ENCODE measurements around the gene GABBR2. TPM values are rescaled to one million over a fixed set of nuclear protein-coding genes. Genes with fewer than 3 reads are reported as not detected.

Gene GABBR2
- total and polyA plus RNA-seq, 7 experiments from 2014 or later = not detected

- ATAC-seq (no peak), DNase-seq (no peak)
- Mint-ChIP-seq H3K36me3 (no peaks in the 10 kb centered on the region), H3K9me3 (no peaks in the 10 kb centered on the region), H3K4me1 (peaks cover 0 to 2% (median 0%) of the 10 kb centered on the region in 7 donors), H3K27me3 (peaks cover 0 to 16% (median 10%) of the 10 kb centered on the region in 5 donors), H3K27ac (no peak overlapping the region), H3K4me3 (no peak overlapping the region)
- CTCF ChIA-PET = no interaction called here
- POLR2A ChIA-PET = no interaction called here
- intact Hi-C loops (cut with micrococcal nuclease) = no loop called here
- Histone ChIP-seq H3K27me3 (ENCODE audit: control insufficient read depth in 2 of 2, insufficient read depth in 2 of 2, low read length in 2 of 2) (no peaks in the 10 kb centered on the region), H3K36me3 (ENCODE audit: control insufficient read depth in 2 of 3, insufficient read depth in 3 of 3, low read length in 3 of 3) (no peaks in the 10 kb centered on the region), H3K9me3 (ENCODE audit: control insufficient read depth in 2 of 3, low read length in 3 of 3) (no peaks in the 10 kb centered on the region), H3K4me1 (ENCODE audit: control insufficient read depth in 2 of 2, insufficient read depth in 2 of 2, low read length in 2 of 2) (no peaks in the 10 kb centered on the region), H3K27ac (ENCODE audit: low read depth, low read length) (no peak overlapping the region), H3K4me3 (ENCODE audit: low read length) (no peak overlapping the region)
Observed at GRCh38 chr9:98538203-98538602, 170.5 kb downstream of the GABBR2 start.

- ATAC-seq = peak; percentile 36
- Histone ChIP-seq H3K27me3 (ENCODE audit: control insufficient read depth in 2 of 2, insufficient read depth in 2 of 2, low read length in 2 of 2) (no peaks in the 10 kb centered on the region), H3K27ac (ENCODE audit: low read depth, low read length) (no peak overlapping the region), H3K9me3 (ENCODE audit: control insufficient read depth in 2 of 3, low read length in 3 of 3) (no peaks in the 10 kb centered on the region), H3K36me3 (ENCODE audit: control insufficient read depth in 2 of 3, insufficient read depth in 3 of 3, low read length in 3 of 3) (no peaks in the 10 kb centered on the region), H3K4me3 (ENCODE audit: low read length) (no peak overlapping the region), H3K4me1 (ENCODE audit: control insufficient read depth in 2 of 2, insufficient read depth in 2 of 2, low read length in 2 of 2) (no peaks in the 10 kb centered on the region)
- ChIA-PET POLR2A (no interaction called here), CTCF (no interaction called here)
- intact Hi-C loops (cut with micrococcal nuclease) = loop anchor here in 1 of 2 donors (1.0 kb wide), 1 partner anchor 255 kb away; no protein-coding TSS in a partner anchor
- Mint-ChIP-seq H3K4me3 (no peak overlapping the region), H3K27me3 (peaks cover 0 to 18% (median 7%) of the 10 kb centered on the region in 5 donors), H3K36me3 (no peaks in the 10 kb centered on the region), H3K9me3 (no peaks in the 10 kb centered on the region), H3K4me1 (peaks cover 0 to 2% (median 0%) of the 10 kb centered on the region in 7 donors), H3K27ac (no peak overlapping the region)
- DNase-seq = peak in 1 of 9 donors; percentile 25
Observed at GRCh38 chr9:98536542-98537173, 172.1 kb downstream of the GABBR2 start.

GRCh38 chr9:98533866-98534265, 174.9 kb downstream of the GABBR2 start:
- H3K36me3 Mint-ChIP-seq = no peaks in the 10 kb centered on the region
- no peak overlapping the region for H3K4me3 Mint-ChIP-seq
- Histone ChIP-seq H3K4me1 (ENCODE audit: control insufficient read depth in 2 of 2, insufficient read depth in 2 of 2, low read length in 2 of 2) (no peaks in the 10 kb centered on the region), H3K27ac (ENCODE audit: low read depth, low read length) (no peak overlapping the region), H3K9me3 (ENCODE audit: control insufficient read depth in 2 of 3, low read length in 3 of 3) (no peaks in the 10 kb centered on the region), H3K27me3 (ENCODE audit: control insufficient read depth in 2 of 2, insufficient read depth in 2 of 2, low read length in 2 of 2) (no peaks in the 10 kb centered on the region), H3K36me3 (ENCODE audit: control insufficient read depth in 2 of 3, insufficient read depth in 3 of 3, low read length in 3 of 3) (no peaks in the 10 kb centered on the region), H3K4me3 (ENCODE audit: low read length) (no peak overlapping the region)
- H3K27me3 Mint-ChIP-seq = peaks cover 7 to 23% (median 10%) of the 10 kb centered on the region in 5 donors
- POLR2A ChIA-PET = no interaction called here
- H3K27ac Mint-ChIP-seq = no peak overlapping the region
- no peaks in the 10 kb centered on the region for H3K9me3 Mint-ChIP-seq
- CTCF ChIA-PET = no interaction called here
- peaks cover 0 to 2% (median 0%) of the 10 kb centered on the region in 7 donors for H3K4me1 Mint-ChIP-seq
- no peak for DNase-seq
- intact Hi-C loops (cut with micrococcal nuclease) = no loop called here
- ATAC-seq = no peak

GRCh38 chr9:98533132-98533531, 175.6 kb downstream of the GABBR2 start:
- Mint-ChIP-seq H3K27me3 (peaks cover 8 to 20% (median 12%) of the 10 kb centered on the region in 5 donors), H3K4me1 (peaks cover 0 to 2% (median 0%) of the 10 kb centered on the region in 7 donors), H3K27ac (no peak overlapping the region), H3K36me3 (no peaks in the 10 kb centered on the region), H3K4me3 (no peak overlapping the region), H3K9me3 (no peaks in the 10 kb centered on the region)
- H3K4me3 ChIP-seq (ENCODE audit: low read length) = no peak overlapping the region
- intact Hi-C loops (cut with micrococcal nuclease) = no loop called here
- no peaks in the 10 kb centered on the region for H3K36me3 ChIP-seq (ENCODE audit: control insufficient read depth in 2 of 3, insufficient read depth in 3 of 3, low read length in 3 of 3)
- H3K27me3 ChIP-seq (ENCODE audit: control insufficient read depth in 2 of 2, insufficient read depth in 2 of 2, low read length in 2 of 2) = no peaks in the 10 kb centered on the region
- no peaks in the 10 kb centered on the region for H3K4me1 ChIP-seq (ENCODE audit: control insufficient read depth in 2 of 2, insufficient read depth in 2 of 2, low read length in 2 of 2)
- CTCF ChIA-PET = no interaction called here
- no peak overlapping the region for H3K27ac ChIP-seq (ENCODE audit: low read depth, low read length)
- no peaks in the 10 kb centered on the region for H3K9me3 ChIP-seq (ENCODE audit: control insufficient read depth in 2 of 3, low read length in 3 of 3)
- POLR2A ChIA-PET = no interaction called here
- DNase-seq (no peak), ATAC-seq (no peak)

GRCh38 chr9:98532574-98532973, 176.2 kb downstream of the GABBR2 start:
- DNase-seq = no peak
- intact Hi-C loops (cut with micrococcal nuclease) = no loop called here
- Mint-ChIP-seq H3K27ac (no peak overlapping the region), H3K4me1 (peaks cover 0 to 2% (median 0%) of the 10 kb centered on the region in 7 donors), H3K4me3 (no peak overlapping the region), H3K36me3 (no peaks in the 10 kb centered on the region), H3K9me3 (no peaks in the 10 kb centered on the region), H3K27me3 (peaks cover 9 to 22% (median 13%) of the 10 kb centered on the region in 5 donors)
- H3K9me3 ChIP-seq (ENCODE audit: control insufficient read depth in 2 of 3, low read length in 3 of 3) = no peaks in the 10 kb centered on the region
- ChIA-PET CTCF (no interaction called here), POLR2A (no interaction called here)
- H3K36me3 ChIP-seq (ENCODE audit: control insufficient read depth in 2 of 3, insufficient read depth in 3 of 3, low read length in 3 of 3) = no peaks in the 10 kb centered on the region
- no peaks in the 10 kb centered on the region for H3K4me1 ChIP-seq (ENCODE audit: control insufficient read depth in 2 of 2, insufficient read depth in 2 of 2, low read length in 2 of 2)
- no peak overlapping the region for H3K4me3 ChIP-seq (ENCODE audit: low read length)
- no peak overlapping the region for H3K27ac ChIP-seq (ENCODE audit: low read depth, low read length)
- no peak for ATAC-seq
- H3K27me3 ChIP-seq (ENCODE audit: control insufficient read depth in 2 of 2, insufficient read depth in 2 of 2, low read length in 2 of 2) = no peaks in the 10 kb centered on the region

- POLR2A ChIA-PET = no interaction called here
- H3K4me3 Mint-ChIP-seq = no peak overlapping the region
- intact Hi-C loops (cut with micrococcal nuclease) = no loop called here
Observed at GRCh38 chr9:98532147-98532546, 176.6 kb downstream of the GABBR2 start.

GRCh38 chr9:98530806-98531386, 177.8 kb downstream of the GABBR2 start:
- Mint-ChIP-seq H3K4me1 (no peaks in the 10 kb centered on the region), H3K9me3 (peaks cover 0 to 5% (median 0%) of the 10 kb centered on the region in 11 donors), H3K27ac (no peak overlapping the region), H3K27me3 (peaks cover 18 to 34% (median 21%) of the 10 kb centered on the region in 5 donors), H3K4me3 (no peak overlapping the region), H3K36me3 (no peaks in the 10 kb centered on the region)
- intact Hi-C loops (cut with micrococcal nuclease) = no loop called here
- H3K27me3 ChIP-seq (ENCODE audit: control insufficient read depth in 2 of 2, insufficient read depth in 2 of 2, low read length in 2 of 2) = no peaks in the 10 kb centered on the region
- no peaks in the 10 kb centered on the region for H3K36me3 ChIP-seq (ENCODE audit: control insufficient read depth in 2 of 3, insufficient read depth in 3 of 3, low read length in 3 of 3)
- CTCF ChIA-PET = no interaction called here
- H3K9me3 ChIP-seq (ENCODE audit: control insufficient read depth in 2 of 3, low read length in 3 of 3) = no peaks in the 10 kb centered on the region
- no peak overlapping the region for H3K4me3 ChIP-seq (ENCODE audit: low read length)
- no peaks in the 10 kb centered on the region for H3K4me1 ChIP-seq (ENCODE audit: control insufficient read depth in 2 of 2, insufficient read depth in 2 of 2, low read length in 2 of 2)
- DNase-seq = no peak
- no peak for ATAC-seq
- POLR2A ChIA-PET = no interaction called here
- H3K27ac ChIP-seq (ENCODE audit: low read depth, low read length) = no peak overlapping the region

More at GRCh38 chr9:98532147-98532546, 176.6 kb downstream of the GABBR2 start:
- DNase-seq = no peak
- ATAC-seq = no peak
- no peaks in the 10 kb centered on the region for H3K9me3 ChIP-seq (ENCODE audit: control insufficient read depth in 2 of 3, low read length in 3 of 3)
- peaks cover 0 to 2% (median 0%) of the 10 kb centered on the region in 7 donors for H3K4me1 Mint-ChIP-seq
- no peaks in the 10 kb centered on the region for H3K4me1 ChIP-seq (ENCODE audit: control insufficient read depth in 2 of 2, insufficient read depth in 2 of 2, low read length in 2 of 2)
- no peaks in the 10 kb centered on the region for H3K36me3 Mint-ChIP-seq
- H3K27ac ChIP-seq (ENCODE audit: low read depth, low read length) = no peak overlapping the region
- no peaks in the 10 kb centered on the region for H3K36me3 ChIP-seq (ENCODE audit: control insufficient read depth in 2 of 3, insufficient read depth in 3 of 3, low read length in 3 of 3)
- CTCF ChIA-PET = no interaction called here
- no peak overlapping the region for H3K4me3 ChIP-seq (ENCODE audit: low read length)
- no peaks in the 10 kb centered on the region for H3K9me3 Mint-ChIP-seq
- peaks cover 10 to 26% (median 13%) of the 10 kb centered on the region in 5 donors for H3K27me3 Mint-ChIP-seq
- H3K27ac Mint-ChIP-seq = no peak overlapping the region
- H3K27me3 ChIP-seq (ENCODE audit: control insufficient read depth in 2 of 2, insufficient read depth in 2 of 2, low read length in 2 of 2) = no peaks in the 10 kb centered on the region

All from naive thymus-derived CD4-positive, alpha-beta T cell (primary cell).